ENCODE measurements around the gene C16orf89.
"Not testable (repeated sequence)": the region's sequence is repeated elsewhere in the genome, so short reads cannot be mapped to it uniquely, and the experiment has no call there.

C16orf89 gene

GRCh38 chr16:5065813-5066212 is at the start of gene C16orf89:
C16orf89 (minus strand) TSS chr16:5065956; CDS start chr16:5065908, 48 bp downstream.
- in situ Hi-C loops (cut with MboI; ENCODE audit: low sequenced_read_pairs), result no loop called here

GRCh38 chr16:5110933-5111332 is 45.2 kb upstream of the C16orf89 start:
- in situ Hi-C loops (cut with MboI; ENCODE audit: low sequenced_read_pairs), result not testable (repeated sequence)

- in situ Hi-C loops (cut with MboI; ENCODE audit: low sequenced_read_pairs), result no loop called here
Observed at GRCh38 chr16:5108505-5109158, 42.9 kb upstream of the C16orf89 start.

- in situ Hi-C loops (cut with MboI; ENCODE audit: low sequenced_read_pairs), result not testable (repeated sequence)
Observed at GRCh38 chr16:5105039-5105438, 39.3 kb upstream of the C16orf89 start.

- in situ Hi-C loops (cut with MboI; ENCODE audit: low sequenced_read_pairs), result not testable (repeated sequence)
Observed at GRCh38 chr16:5103296-5104032, 37.7 kb upstream of the C16orf89 start.

GRCh38 chr16:5099174-5099573 is 33.4 kb upstream of the C16orf89 start:
- in situ Hi-C loops (cut with MboI; ENCODE audit: low sequenced_read_pairs), result not testable (repeated sequence)

GRCh38 chr16:5098221-5099159 is 32.7 kb upstream of the C16orf89 start:
- in situ Hi-C loops (cut with MboI; ENCODE audit: low sequenced_read_pairs), result not testable (repeated sequence)

- in situ Hi-C loops (cut with MboI; ENCODE audit: low sequenced_read_pairs), result not testable (repeated sequence)
Observed at GRCh38 chr16:5097470-5098220, 31.9 kb upstream of the C16orf89 start, which contains the start of gene EEF2KMT. EEF2KMT (minus strand) TSS chr16:5097795; CDS start chr16:5097739, 56 bp downstream.

GRCh38 chr16:5097061-5097469 is 31.3 kb upstream of the C16orf89 start:
- in situ Hi-C loops (cut with MboI; ENCODE audit: low sequenced_read_pairs), result not testable (repeated sequence)

- in situ Hi-C loops (cut with MboI; ENCODE audit: low sequenced_read_pairs), result not testable (repeated sequence)
Observed at GRCh38 chr16:5096437-5097060, 30.8 kb upstream of the C16orf89 start.

GRCh38 chr16:5095145-5095830 is 29.5 kb upstream of the C16orf89 start:
- in situ Hi-C loops (cut with MboI; ENCODE audit: low sequenced_read_pairs), result not testable (repeated sequence)

- in situ Hi-C loops (cut with MboI; ENCODE audit: low sequenced_read_pairs), result not testable (repeated sequence)
Observed at GRCh38 chr16:5093746-5094145, 28.0 kb upstream of the C16orf89 start.

GRCh38 chr16:5093081-5093480 is 27.3 kb upstream of the C16orf89 start:
- in situ Hi-C loops (cut with MboI; ENCODE audit: low sequenced_read_pairs), result not testable (repeated sequence)

- in situ Hi-C loops (cut with MboI; ENCODE audit: low sequenced_read_pairs), result not testable (repeated sequence)
Observed at GRCh38 chr16:5090592-5090991, 24.8 kb upstream of the C16orf89 start.

GRCh38 chr16:5089911-5090555 is 24.3 kb upstream of the C16orf89 start:
- in situ Hi-C loops (cut with MboI; ENCODE audit: low sequenced_read_pairs), result not testable (repeated sequence)

GRCh38 chr16:5088936-5089335 is 23.2 kb upstream of the C16orf89 start:
- in situ Hi-C loops (cut with MboI; ENCODE audit: low sequenced_read_pairs), result not testable (repeated sequence)

GRCh38 chr16:5088086-5088790 is 22.5 kb upstream of the C16orf89 start:
- in situ Hi-C loops (cut with MboI; ENCODE audit: low sequenced_read_pairs), result not testable (repeated sequence)

- in situ Hi-C loops (cut with MboI; ENCODE audit: low sequenced_read_pairs), result not testable (repeated sequence)
Observed at GRCh38 chr16:5085716-5086115, 20.0 kb upstream of the C16orf89 start.
